Hematopoietic multipotent progenitor cell (in vitro differentiated cells): ENCODE measurements around the gene CRYBB2. TPM values are rescaled to one million over a fixed set of nuclear protein-coding genes. Genes with fewer than 3 reads are reported as not detected.
"Not testable (repeated sequence)": the region's sequence is repeated elsewhere in the genome, so short reads cannot be mapped to it uniquely, and the experiment has no call there.

ENCODE experiments used
- DNase-seq, 3 donors: peaks; one replicate each; pipeline ENCODE4 v3.0.0-alpha.2; 2011 to 2015; ENCODE audit warnings: low read depth in 2 of 3, low spot score in 2 of 3
- total RNA-seq: library from RNA; depleted of rRNA; stranded (reverse); fragments of >200 nt; gene quantifications from one replicate; pipeline ENCODE4 v1.2.3, GENCODE V29; 2012

The CRYBB2 gene
- total RNA-seq, 1 donor, result not detected

DNA sequence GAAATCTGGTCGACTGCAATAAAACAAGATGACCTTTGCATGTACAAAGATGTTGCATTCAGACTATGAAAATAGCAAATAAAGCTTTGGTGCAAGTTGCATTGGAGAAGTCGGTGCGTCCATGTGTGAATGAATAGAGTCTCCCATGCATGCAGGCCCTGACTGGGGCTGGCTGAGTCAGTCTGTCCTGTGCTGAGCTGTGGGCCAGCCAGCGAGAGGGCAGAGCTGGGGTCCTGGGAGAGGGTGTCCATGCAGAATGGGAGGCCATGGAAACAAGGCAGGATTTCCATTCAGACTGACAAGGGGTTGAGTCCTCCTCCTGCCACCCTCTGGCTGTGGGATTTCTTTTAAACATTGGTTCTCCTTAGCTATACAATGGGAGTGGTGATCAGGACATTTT lies 22.1 kb upstream of the CRYBB2 start:
- DNase-seq, result no peak

DNA sequence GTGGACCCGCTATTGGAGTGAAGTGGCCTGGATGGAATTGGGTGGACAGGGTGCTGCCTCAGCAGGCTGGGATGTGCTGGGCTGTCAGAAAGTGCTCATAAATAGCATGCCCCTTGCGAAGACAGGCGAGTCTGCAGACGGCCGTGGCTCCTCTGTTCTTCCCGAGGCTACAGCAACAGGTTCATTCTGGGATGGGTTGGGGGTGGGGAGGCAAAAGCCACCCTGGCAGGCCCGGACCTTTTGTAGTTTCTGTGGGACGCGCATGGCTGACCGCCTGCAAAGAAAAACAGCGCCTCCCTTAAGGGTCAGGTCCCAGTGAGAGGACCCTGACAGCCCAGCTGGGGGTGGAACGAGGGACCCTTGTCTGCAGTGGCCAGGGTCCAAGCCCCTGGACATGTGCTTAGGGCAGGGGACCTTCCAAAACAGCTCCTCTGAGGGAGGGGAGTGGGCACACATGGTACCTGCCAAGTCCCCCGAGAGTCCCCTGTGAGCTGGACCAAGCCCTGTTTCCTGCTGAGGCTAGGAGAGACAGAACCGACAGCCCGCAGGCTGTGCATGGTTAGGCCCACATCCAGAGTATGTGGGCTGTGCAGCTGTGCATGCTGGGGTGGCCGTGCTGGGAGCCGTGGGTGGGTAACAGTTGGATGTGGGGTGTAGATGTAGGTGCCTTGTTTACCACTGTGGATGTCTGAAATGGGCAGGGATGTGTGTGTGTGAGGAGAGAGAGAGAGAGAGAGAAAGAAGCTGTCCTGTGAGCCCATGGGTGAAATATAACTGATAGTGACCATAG lies 19.5 kb upstream of the CRYBB2 start, which contains the start of gene CRYBB3:
Gene CRYBB3, plus strand, starts transcription at position 128 of the 790 bp plus-strand sequence. CDS start 1,539 bp downstream, outside the sequence.
- no peak for DNase-seq

DNA sequence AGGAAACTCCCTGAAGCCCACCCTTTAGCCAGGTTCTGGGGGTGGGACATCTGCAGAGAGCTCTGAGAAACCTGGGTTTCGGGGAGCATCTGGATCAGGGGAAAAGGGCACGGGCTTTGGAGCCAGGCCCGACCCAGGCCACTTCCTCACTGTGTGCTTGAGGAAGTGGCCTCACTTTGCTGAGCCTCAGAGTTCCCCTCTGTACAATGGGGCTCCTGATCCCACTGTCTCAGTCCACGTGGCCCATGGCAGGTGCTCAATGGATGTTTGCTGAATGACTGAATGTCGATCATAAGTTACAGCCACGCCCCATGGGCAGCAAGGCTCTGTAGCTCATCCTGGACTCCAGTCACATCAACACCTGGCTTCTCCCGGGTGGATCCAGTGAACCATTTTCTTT lies 18.5 kb upstream of the CRYBB2 start:
- no peak for DNase-seq

DNA sequence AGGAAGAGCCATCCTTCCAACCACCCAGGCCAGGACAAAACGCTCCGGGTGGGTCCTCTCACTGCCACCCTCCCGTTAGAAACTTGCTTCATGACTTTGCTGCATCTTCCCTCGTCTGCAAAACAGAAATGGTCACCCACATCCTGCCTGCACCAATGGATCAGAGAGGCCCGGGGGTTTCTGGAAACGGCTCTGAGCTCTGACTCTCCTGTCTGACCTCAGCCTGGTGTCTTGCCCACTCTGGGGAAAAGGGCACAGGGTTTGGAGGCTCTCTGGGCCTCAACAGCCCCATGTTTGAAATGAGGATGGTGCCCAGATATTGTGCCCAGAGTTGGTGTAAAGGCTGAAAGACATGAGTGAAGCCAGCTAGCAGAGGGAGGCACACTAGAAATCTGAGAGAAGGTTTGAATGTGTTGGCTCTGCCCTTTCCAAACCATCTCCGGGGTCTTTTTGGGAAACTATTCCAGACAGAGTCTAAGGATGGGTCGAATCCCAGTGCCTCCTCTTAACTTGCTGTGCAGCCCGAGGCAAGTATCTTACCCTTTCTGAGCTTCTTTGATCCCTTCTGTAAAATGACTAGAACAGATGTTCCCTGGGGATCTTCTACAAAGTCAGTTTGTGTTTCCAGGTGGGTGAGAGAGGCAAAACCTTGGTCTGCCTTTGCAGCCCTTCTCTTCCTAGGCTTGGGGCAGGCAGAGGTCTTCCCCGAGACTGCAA lies 17.7 kb upstream of the CRYBB2 start:
- no peak for DNase-seq

DNA sequence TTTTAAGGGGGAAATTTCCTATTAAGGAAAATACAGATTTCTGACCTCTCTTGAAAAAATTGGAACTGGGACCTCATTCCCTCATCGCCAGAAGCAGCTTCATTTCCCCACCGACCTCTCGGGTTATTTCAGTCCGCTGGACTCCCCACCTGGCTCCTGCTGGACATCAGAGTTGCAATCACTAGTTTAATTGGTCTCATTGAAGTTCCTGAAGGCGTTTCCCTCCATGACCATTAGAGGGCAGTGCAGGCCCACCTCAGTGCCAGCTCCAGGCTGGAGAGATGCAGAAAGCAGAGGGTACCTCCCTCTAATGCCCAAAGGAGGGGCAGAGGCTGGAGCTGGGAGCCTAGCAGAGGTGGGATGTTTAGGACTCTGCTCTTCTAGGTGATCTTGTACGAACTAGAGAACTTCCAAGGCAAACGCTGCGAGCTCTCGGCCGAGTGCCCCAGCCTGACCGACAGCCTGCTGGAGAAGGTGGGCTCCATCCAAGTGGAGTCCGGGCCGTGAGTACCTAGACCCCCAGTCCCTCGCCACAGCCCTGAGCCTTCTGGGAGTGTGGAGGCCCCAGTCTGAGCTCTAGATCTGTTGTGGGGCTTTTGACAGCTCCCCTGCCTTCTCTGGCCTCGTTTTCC lies 17.0 kb upstream of the CRYBB2 start:
- peak; percentile 26 to 64 (median 47) for DNase-seq

DNA sequence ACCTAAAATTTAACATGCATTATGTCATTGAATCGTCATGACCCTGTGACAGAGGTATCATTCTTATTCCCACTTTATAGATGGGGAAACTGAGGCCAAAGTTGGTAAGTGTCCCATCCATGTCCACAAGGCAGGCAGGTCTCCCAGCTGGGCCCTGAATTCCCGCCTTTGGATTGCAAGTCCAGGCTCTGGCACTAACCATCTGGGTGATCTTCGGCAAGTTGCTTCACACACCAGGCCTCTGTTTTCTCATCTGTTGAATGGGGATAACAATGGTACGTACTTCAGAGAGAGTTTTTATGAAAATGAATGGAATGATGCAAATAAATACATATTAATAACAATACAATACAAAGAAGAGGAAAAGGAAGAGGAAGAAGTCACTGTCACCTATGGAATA lies 16.4 kb upstream of the CRYBB2 start:
- DNase-seq, result no peak

DNA sequence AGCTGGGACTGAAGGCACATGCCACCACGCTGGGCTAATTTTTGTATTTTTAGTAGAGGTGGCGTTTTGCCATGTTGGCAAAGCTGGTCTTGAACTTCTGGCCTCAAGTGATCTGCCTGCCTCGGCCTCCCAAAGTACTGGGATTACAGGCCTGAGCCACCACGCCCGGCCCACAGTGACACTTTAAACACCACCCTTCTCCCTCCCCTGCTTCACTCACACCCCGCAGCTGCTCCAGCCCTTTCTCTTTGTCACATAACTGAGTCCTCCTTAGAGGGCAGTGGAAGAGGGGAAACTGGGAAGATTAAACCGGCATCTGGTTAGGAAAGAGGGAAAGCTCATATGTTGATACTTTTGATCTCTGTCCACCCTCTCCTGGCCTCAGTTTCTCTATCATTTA lies 14.9 kb upstream of the CRYBB2 start:
- DNase-seq, result not testable (repeated sequence)

DNA sequence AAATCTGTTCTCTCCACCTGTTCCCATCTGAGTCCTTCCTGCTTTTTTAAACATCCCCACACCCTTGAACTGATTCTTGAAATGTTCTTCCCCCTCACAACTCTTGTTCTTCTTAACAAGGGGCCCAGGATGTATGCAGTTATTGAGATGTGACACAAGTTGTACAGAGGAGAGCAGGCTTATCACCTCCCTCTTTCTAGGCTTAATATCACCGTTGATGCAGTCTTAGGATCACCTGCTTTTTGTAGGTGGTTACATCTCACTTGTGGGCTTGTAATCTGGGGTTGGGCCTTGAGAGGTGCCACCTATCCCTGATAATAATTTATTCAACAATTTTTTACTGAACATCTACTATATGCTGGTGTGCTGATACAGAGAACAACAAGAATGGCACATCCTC lies 13.6 kb upstream of the CRYBB2 start:
- no peak for DNase-seq

DNA sequence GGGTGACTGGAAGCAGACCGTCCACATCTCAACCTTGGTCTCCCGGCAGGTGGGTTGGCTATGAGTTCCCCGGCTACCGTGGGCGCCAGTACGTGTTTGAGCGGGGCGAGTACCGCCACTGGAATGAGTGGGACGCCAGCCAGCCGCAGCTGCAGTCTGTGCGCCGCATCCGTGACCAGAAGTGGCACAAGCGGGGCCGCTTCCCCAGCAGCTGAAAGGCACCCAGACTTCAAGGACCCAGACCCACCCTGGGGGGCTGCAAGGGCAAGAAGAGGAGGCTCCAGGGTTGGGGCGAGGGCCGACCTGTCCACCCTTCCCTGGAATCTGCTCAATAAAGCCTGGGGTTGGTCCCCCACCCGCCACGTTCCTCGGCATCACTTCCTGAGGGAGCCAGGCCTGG lies 12.4 kb upstream of the CRYBB2 start:
- DNase-seq, result no peak

DNA sequence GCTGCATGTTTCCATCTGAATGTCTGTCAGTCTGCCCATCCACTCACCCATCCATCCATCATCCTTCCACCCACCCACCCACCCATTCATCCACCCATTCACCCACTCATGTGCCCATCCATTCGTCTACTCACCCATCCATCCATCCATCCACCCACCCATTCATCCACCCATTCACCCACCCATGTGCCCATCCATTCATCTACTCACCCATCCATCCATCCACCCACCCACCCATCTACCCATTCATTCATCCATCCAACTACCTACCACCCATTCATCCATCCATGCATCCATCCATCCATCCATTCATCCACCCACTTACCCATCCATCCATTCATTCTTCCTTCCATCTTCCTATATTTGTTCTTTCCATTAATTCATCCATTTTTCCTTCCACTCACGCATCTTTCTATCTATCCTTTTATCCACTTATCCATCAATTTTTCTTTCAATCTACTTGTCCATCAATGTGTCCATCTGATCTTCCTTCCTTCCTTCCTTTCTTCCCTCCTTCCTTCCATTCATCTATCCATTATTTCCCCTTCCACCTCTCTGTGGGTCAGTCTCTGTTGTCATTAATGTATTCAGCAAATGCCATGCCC lies 11.8 kb upstream of the CRYBB2 start:
- DNase-seq, result no peak

DNA sequence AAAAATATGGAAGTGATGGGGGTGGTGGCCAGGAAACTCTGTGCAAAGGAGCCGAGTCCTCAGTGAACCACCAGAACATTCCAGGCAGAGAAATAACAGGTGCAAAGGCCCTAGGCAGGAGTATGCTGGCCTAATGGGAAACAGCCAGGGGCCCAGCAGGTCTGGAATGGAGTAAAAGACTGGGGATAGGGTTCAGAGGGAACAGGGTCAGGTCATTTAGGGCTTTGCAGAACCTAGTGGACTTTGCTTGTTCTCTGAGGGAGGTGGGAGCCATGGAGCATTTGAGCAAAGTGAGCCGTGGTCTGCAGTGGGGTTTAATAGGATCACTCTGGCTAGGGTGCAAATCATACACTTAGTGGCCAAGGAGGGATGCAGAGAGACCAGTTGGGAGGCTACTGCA lies 11.1 kb upstream of the CRYBB2 start:
- DNase-seq, result no peak

DNA sequence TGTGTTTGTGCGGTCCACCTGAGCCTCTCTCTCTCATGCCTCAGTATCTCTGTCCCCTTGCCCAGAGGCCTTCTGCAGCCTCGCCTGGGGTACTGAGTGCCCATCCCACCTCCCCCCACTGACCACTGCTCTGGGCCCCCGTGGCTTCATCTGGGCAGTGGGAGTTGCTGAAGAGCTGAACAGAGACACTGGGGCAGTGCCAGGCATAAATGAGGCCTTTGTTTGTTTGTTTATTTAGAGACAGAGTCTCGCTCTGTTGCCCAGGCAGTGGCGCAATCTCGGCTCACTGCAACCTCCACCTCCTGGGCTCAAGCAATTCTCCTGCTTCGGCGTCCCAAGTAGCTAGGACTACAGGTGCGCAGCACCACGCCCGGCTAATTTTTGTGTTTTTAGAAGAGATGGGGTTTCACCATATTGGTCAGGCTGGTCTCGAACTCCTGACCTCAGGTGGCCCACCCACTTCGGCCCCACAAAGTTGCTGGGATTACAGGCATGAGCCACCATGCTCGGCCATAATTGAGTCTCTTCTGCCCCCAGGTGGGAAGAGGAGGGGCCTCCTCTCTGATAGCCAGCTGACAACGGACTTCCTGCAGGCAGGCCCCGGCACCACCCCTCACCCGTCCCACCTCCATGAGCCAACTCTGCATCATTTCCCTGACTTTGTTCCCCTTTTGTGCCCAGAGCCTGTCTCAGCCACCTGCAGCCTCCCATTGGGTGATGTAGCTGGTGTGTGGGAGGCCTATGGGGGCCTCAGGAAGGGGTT lies 10.5 kb upstream of the CRYBB2 start:
- no peak for DNase-seq

DNA sequence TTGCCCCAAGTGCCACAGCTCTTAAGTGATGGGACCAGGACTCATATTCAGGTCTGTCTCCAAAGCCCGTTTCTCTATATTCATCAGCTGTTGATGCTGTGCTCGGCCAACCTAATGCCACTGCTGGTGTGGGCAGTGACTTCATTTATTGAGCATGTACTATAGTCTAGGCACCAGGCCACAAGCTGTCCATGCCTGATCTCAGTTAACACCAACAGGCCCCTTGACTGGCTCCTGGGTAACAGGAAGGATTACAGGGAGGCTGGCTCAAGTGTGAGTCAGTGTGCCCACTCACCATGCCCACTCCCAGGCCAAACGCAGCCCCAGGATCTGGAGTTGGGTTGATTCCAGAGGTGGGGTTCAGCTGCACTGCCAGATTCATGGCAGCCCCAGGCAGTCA lies 8.6 kb upstream of the CRYBB2 start:
- DNase-seq, result no peak

DNA sequence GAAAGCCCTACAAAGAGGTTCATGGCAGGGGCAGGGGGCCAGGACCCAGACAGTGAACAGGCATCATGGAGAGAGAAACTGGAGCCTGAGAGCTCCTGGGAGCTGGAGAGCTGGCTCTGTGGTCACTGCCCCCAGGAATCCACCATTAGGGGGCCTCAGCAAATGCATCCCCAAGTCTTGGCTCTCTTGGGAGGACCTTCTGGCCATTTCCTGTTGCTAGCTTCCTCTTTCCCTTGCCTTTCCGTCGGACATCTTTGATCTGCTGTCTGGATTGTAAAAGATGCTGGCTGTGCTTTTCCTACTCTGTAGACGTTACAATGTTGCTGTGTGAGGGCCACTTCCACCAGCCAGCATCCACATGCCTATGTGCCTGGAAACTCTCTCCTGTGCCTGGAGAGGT lies 7.1 kb upstream of the CRYBB2 start:
- DNase-seq, result no peak

DNA sequence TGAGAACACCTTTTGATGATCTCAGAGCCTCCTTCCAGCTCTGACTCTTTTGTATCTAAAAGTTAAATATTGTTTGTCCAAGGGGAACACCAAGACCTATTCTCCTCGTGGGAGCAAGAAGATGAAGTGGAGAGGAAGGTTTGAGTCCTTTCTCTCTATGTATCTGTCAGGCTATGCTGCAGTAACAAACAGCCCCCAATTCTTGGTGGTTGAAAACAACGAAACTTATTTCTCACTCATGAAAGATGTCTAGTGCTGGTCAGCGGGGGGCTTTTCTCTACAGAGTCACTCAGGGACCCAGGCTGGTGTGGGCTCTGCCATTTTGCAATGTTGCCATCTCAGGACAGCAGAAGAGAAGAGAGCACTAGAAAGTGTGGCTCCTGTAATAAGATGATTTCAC lies 6.2 kb upstream of the CRYBB2 start:
- DNase-seq, result no peak

DNA sequence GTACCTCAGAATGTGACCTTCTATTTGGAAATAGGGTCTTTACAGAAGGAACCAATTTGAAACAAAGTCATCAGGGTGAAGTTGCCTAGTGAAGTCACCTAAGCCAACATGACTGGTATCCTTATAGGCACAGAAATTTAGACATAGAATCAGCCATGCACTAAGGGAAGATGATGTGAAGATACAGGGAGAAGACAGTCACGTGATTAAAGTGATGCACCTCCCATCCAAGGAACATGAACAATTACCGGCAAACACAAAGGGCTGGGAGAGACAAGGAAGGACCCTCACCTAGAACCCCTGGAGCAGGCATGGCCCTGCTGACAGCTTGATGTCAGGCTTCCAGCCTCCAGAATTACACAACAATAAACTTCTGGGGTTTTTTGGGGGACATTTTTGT lies 3.2 kb upstream of the CRYBB2 start:
- no peak for DNase-seq

DNA sequence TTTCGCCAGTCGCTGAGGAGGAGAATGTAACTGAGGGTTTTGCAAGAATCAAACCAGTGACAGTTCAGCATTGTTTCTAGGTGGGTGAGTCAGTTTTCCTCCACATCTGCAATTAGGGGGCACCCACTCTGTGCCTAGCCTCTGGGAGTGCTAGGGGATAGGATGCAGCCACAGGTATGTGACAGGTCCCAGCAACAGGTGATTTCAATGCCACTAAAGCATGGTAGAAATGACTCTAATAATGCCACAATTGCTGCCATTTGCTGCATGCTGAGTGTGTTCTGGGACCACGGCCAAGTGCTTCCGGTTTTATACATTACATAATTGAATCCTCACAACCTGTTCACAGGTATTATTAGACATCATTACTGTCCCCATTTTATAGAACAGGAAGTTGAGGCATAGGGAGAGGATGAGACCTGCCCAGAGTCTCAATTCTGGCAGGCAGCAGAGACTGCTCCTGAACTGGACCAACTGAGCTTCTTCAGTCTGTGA lies 556 bp downstream of the CRYBB2 start:
- DNase-seq, result no peak

DNA sequence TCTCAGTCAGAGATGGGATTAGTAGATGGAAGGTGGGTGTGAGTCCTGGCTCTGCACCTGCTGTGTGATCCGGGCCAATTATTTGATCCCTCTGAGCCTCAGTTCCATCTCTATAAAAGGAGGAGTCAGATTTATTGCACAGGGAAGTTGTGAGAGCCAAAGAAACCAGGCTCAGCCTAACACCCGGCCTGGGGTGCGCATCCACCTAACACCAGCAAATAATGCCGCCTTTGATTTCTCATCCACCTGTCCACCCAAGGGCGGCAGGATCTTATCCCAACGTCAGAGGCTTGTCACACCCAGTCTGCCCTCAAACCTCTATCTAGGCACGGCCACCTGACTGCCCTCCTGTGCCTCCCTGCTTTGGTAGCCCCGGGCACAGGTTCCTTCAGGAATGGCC lies 2.4 kb downstream of the CRYBB2 start:
- DNase-seq, result no peak

DNA sequence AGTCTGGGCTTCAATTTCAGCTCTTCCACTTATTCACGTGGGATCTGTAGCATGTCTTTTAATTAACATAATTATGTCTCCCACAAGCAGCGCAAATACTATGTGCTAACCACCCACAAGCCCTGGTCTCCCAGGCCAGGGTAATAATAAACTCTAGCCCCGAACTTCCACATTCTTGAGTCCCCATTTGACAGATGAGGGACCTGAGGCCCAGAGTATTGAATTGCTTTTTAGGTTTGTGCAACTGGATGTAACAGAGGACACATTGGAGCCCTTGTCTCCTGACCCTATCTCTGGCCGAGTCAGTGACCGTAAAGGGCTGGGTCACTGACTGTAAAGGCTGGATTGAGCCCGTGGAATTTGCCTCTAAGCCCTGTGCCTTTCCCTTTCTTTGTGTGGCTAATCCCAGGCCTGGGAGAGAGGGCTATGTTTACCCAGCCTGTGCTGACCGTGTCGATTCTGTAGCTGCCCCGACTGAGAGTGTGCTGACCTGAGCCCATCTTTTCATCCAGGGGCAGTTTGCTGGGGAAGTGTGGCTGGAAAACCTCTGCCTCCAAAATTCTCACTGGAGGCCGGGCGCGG lies 3.9 kb downstream of the CRYBB2 start:
- DNase-seq, result no peak

DNA sequence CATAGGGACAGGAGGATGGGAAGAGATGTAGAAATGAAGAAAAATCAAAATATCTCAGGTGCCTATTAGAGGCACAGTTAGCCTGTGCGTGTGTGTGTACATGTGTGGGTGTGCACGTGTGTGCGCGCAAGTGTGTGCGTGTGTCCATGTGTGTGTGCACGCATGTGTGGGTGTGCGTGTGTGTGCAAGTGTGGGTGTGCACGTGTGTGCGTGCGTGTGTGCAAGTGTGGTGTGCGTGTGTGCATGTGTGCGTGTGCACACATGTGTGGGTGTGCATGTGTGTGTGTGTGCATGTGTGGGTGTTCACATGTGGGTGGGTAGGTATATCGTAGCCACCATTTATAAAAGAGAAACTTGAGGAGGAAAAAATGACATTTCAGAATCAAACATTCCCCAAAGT lies 9.4 kb downstream of the CRYBB2 start:
- no peak for DNase-seq
